ENCODE results near the gene CFAP61.

The CFAP61 gene

GRCh38 chr20:20204256-20204655 lies 151.9 kb downstream of the CFAP61 start:
- Histone ChIP-seq H3K27ac (ENCODE audit: low read length) (no peak overlapping the region), H3K9me3 (ENCODE audit: insufficient read depth, low read depth, low read length) (no peaks in the 10 kb centered on the region), H3K36me3 (ENCODE audit: insufficient read depth, low read depth, low read length) (no peaks in the 10 kb centered on the region), H3K9ac (ENCODE audit: low read depth, low read length) (no peak overlapping the region), H3K4me3 (ENCODE audit: low read length) (no peak overlapping the region), H3K4me1 (ENCODE audit: insufficient read depth, low read length) (peaks cover 35% of the 10 kb centered on the region; the same call in 1 of the 2 replicates), H3K27me3 (ENCODE audit: insufficient read depth, low read length) (no peaks in the 10 kb centered on the region)

- H3K27ac ChIP-seq (ENCODE audit: low read length) = no peak overlapping the region
- no peaks in the 10 kb centered on the region for H3K36me3 ChIP-seq (ENCODE audit: insufficient read depth, low read depth, low read length)
- no peak overlapping the region for H3K9ac ChIP-seq (ENCODE audit: low read depth, low read length)
- H3K4me3 ChIP-seq (ENCODE audit: low read length) = no peak overlapping the region
- H3K9me3 ChIP-seq (ENCODE audit: insufficient read depth, low read depth, low read length) = no peaks in the 10 kb centered on the region
- H3K27me3 ChIP-seq (ENCODE audit: insufficient read depth, low read length) = no peaks in the 10 kb centered on the region
- H3K4me1 ChIP-seq (ENCODE audit: insufficient read depth, low read length) = peaks cover 31% of the 10 kb centered on the region; the same call in 1 of the 2 replicates
Observed at GRCh38 chr20:20205141-20205861, 153.0 kb downstream of the CFAP61 start.

- Histone ChIP-seq H3K36me3 (ENCODE audit: insufficient read depth, low read depth, low read length) (no peaks in the 10 kb centered on the region), H3K9me3 (ENCODE audit: insufficient read depth, low read depth, low read length) (no peaks in the 10 kb centered on the region), H3K27me3 (ENCODE audit: insufficient read depth, low read length) (no peaks in the 10 kb centered on the region), H3K27ac (ENCODE audit: low read length) (no peak overlapping the region), H3K4me1 (ENCODE audit: insufficient read depth, low read length) (peaks cover 30% of the 10 kb centered on the region; the same call in 1 of the 2 replicates), H3K9ac (ENCODE audit: low read depth, low read length) (no peak overlapping the region), H3K4me3 (ENCODE audit: low read length) (no peak overlapping the region)
Observed at GRCh38 chr20:20205862-20206236, 153.5 kb downstream of the CFAP61 start.

- Histone ChIP-seq H3K9me3 (ENCODE audit: insufficient read depth, low read depth, low read length) (no peaks in the 10 kb centered on the region), H3K4me3 (ENCODE audit: low read length) (no peak overlapping the region), H3K27ac (ENCODE audit: low read length) (no peak overlapping the region), H3K4me1 (ENCODE audit: insufficient read depth, low read length) (peaks cover 30% of the 10 kb centered on the region; the same call in 1 of the 2 replicates), H3K27me3 (ENCODE audit: insufficient read depth, low read length) (no peaks in the 10 kb centered on the region), H3K36me3 (ENCODE audit: insufficient read depth, low read depth, low read length) (no peaks in the 10 kb centered on the region), H3K9ac (ENCODE audit: low read depth, low read length) (no peak overlapping the region)
Observed at GRCh38 chr20:20206788-20207187, 154.5 kb downstream of the CFAP61 start.

GRCh38 chr20:20207291-20207690 lies 155.0 kb downstream of the CFAP61 start:
- no peak overlapping the region for H3K27ac ChIP-seq (ENCODE audit: low read length)
- no peaks in the 10 kb centered on the region for H3K36me3 ChIP-seq (ENCODE audit: insufficient read depth, low read depth, low read length)
- H3K9me3 ChIP-seq (ENCODE audit: insufficient read depth, low read depth, low read length) = no peaks in the 10 kb centered on the region
- H3K9ac ChIP-seq (ENCODE audit: low read depth, low read length) = no peak overlapping the region
- peaks cover 30% of the 10 kb centered on the region; the same call in 1 of the 2 replicates for H3K4me1 ChIP-seq (ENCODE audit: insufficient read depth, low read length)
- H3K27me3 ChIP-seq (ENCODE audit: insufficient read depth, low read length) = no peaks in the 10 kb centered on the region
- no peak overlapping the region for H3K4me3 ChIP-seq (ENCODE audit: low read length)

- Histone ChIP-seq H3K27ac (ENCODE audit: low read length) (no peak overlapping the region), H3K36me3 (ENCODE audit: insufficient read depth, low read depth, low read length) (no peaks in the 10 kb centered on the region), H3K27me3 (ENCODE audit: insufficient read depth, low read length) (no peaks in the 10 kb centered on the region), H3K4me3 (ENCODE audit: low read length) (no peak overlapping the region), H3K9me3 (ENCODE audit: insufficient read depth, low read depth, low read length) (no peaks in the 10 kb centered on the region), H3K4me1 (ENCODE audit: insufficient read depth, low read length) (peaks cover 26% of the 10 kb centered on the region; the same call in 1 of the 2 replicates), H3K9ac (ENCODE audit: low read depth, low read length) (no peak overlapping the region)
Observed at GRCh38 chr20:20207872-20208271, 155.5 kb downstream of the CFAP61 start.

GRCh38 chr20:20209684-20210083 lies 157.4 kb downstream of the CFAP61 start:
- Histone ChIP-seq H3K9ac (ENCODE audit: low read depth, low read length) (no peak overlapping the region), H3K4me1 (ENCODE audit: insufficient read depth, low read length) (peaks cover 21% of the 10 kb centered on the region; the same call in 1 of the 2 replicates)

GRCh38 chr20:20210327-20210726 lies 158.0 kb downstream of the CFAP61 start:
- Histone ChIP-seq H3K27ac (ENCODE audit: low read length) (no peak overlapping the region), H3K4me1 (ENCODE audit: insufficient read depth, low read length) (peaks cover 18% of the 10 kb centered on the region; the same call in 1 of the 2 replicates), H3K9me3 (ENCODE audit: insufficient read depth, low read depth, low read length) (no peaks in the 10 kb centered on the region), H3K27me3 (ENCODE audit: insufficient read depth, low read length) (no peaks in the 10 kb centered on the region), H3K36me3 (ENCODE audit: insufficient read depth, low read depth, low read length) (no peaks in the 10 kb centered on the region), H3K9ac (ENCODE audit: low read depth, low read length) (no peak overlapping the region), H3K4me3 (ENCODE audit: low read length) (no peak overlapping the region)

More at GRCh38 chr20:20209684-20210083, 157.4 kb downstream of the CFAP61 start:
- no peaks in the 10 kb centered on the region for H3K9me3 ChIP-seq (ENCODE audit: insufficient read depth, low read depth, low read length)
- H3K27ac ChIP-seq (ENCODE audit: low read length) = no peak overlapping the region
- H3K36me3 ChIP-seq (ENCODE audit: insufficient read depth, low read depth, low read length) = no peaks in the 10 kb centered on the region
- no peaks in the 10 kb centered on the region for H3K27me3 ChIP-seq (ENCODE audit: insufficient read depth, low read length)
- H3K4me3 ChIP-seq (ENCODE audit: low read length) = no peak overlapping the region

- Histone ChIP-seq H3K9ac (ENCODE audit: low read depth, low read length) (no peak overlapping the region), H3K36me3 (ENCODE audit: insufficient read depth, low read depth, low read length) (no peaks in the 10 kb centered on the region), H3K9me3 (ENCODE audit: insufficient read depth, low read depth, low read length) (no peaks in the 10 kb centered on the region), H3K4me3 (ENCODE audit: low read length) (no peak overlapping the region), H3K4me1 (ENCODE audit: insufficient read depth, low read length) (peaks cover 12% of the 10 kb centered on the region; the same call in 1 of the 2 replicates), H3K27me3 (ENCODE audit: insufficient read depth, low read length) (no peaks in the 10 kb centered on the region), H3K27ac (ENCODE audit: low read length) (no peak overlapping the region)
Observed at GRCh38 chr20:20210943-20211273, 158.6 kb downstream of the CFAP61 start.

- H3K9me3 ChIP-seq (ENCODE audit: insufficient read depth, low read depth, low read length) = no peaks in the 10 kb centered on the region
- H3K27me3 ChIP-seq (ENCODE audit: insufficient read depth, low read length) = no peaks in the 10 kb centered on the region
- no peak overlapping the region for H3K4me3 ChIP-seq (ENCODE audit: low read length)
- peaks cover 7% of the 10 kb centered on the region; the same call in 1 of the 2 replicates for H3K4me1 ChIP-seq (ENCODE audit: insufficient read depth, low read length)
- H3K9ac ChIP-seq (ENCODE audit: low read depth, low read length) = no peak overlapping the region
- H3K36me3 ChIP-seq (ENCODE audit: insufficient read depth, low read depth, low read length) = no peaks in the 10 kb centered on the region
- H3K27ac ChIP-seq (ENCODE audit: low read length) = no peak overlapping the region
Observed at GRCh38 chr20:20211274-20211987, 159.1 kb downstream of the CFAP61 start.

- H3K4me3 ChIP-seq (ENCODE audit: low read length) = no peak overlapping the region
Observed at GRCh38 chr20:20211988-20212518, 159.7 kb downstream of the CFAP61 start.

More at GRCh38 chr20:20211988-20212518, 159.7 kb downstream of the CFAP61 start:
- H3K27me3 ChIP-seq (ENCODE audit: insufficient read depth, low read length) = no peaks in the 10 kb centered on the region
- no peak overlapping the region for H3K9ac ChIP-seq (ENCODE audit: low read depth, low read length)
- H3K36me3 ChIP-seq (ENCODE audit: insufficient read depth, low read depth, low read length) = no peaks in the 10 kb centered on the region
- H3K27ac ChIP-seq (ENCODE audit: low read length) = no peak overlapping the region
- peaks cover 8% of the 10 kb centered on the region; the same call in 1 of the 2 replicates for H3K4me1 ChIP-seq (ENCODE audit: insufficient read depth, low read length)
- H3K9me3 ChIP-seq (ENCODE audit: insufficient read depth, low read depth, low read length) = no peaks in the 10 kb centered on the region
